Measurements from ENCODE around the gene SIM2.

GRCh38 chr21:36697060-36697850 is 1.7 kb upstream of the SIM2 start:
- TF ChIP-seq CTCF (IDR thresholded peaks at IDR 0.05), result no peak
- TF ChIP-seq POLR2A (IDR thresholded peaks at IDR 0.05), result no peak
- TF ChIP-seq POLR2AphosphoS5 (IDR thresholded peaks at IDR 0.05), result no peak

Data from gastroesophageal sphincter (tissue), 3 donors.